Activated CD4-positive, alpha-beta T cell treated with anti-CD3 and anti-CD28 coated beads for 4 hours (primary cell): Measurements from ENCODE around the gene RAB39B.
"Not testable (repeated sequence)": the region's sequence is repeated elsewhere in the genome, so short reads cannot be mapped to it uniquely, and the experiment has no call there.

Source experiments
- DNase-seq, 2 donors: peaks; one replicate each; pipeline ENCODE4 v3.0.0-alpha.2; 2020

Gene RAB39B

GRCh38 chrX:155263854-155264628 lies at the start of gene RAB39B:
RAB39B (minus strand) TSS chrX:155264491; CDS start chrX:155264288, 203 bp downstream.
- peak; percentile 70 for DNase-seq

DNA sequence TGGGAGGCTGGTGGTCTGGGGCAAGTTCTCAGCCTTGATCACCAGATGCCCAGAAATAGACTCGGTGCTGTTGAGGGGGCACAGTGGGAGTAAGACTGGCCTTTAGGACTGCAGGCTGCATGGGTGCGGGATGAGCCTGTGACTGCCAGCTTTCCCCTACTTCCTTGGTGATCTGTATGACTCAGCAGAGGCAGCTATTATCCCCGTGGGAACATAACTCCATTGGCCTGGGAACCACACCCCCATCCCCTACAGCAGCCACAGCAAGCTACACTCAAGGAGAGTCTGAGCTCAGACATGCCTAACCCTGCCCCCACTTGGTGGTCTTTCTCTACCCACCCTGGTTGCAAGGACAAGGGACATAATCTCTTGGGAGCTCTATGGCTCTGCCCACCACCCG lies 49.5 kb upstream of the RAB39B start:
- no peak for DNase-seq

- no peak for DNase-seq
These were observed 29.5 kb upstream of the RAB39B start for GRCh38 chrX:155293771-155294170.

DNA sequence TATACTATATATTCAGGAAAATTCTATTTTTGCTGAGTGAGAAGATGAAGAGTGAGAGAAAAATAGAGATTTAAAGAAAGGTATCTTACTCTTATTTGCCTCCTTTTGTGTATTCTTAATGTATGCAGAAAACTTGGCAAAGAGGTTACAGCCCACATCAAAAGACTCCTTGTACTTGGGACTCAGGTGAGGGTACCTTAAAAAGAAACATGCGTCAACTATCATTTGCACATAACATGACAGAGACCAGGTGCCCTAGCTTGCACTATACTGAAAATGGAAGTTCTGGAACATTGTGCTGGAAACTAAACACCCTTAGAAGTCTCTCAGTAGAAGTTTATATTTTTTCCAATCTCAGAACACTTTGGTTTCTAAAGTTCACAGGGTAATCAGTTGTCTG lies 15.6 kb upstream of the RAB39B start:
- no peak for DNase-seq

DNA sequence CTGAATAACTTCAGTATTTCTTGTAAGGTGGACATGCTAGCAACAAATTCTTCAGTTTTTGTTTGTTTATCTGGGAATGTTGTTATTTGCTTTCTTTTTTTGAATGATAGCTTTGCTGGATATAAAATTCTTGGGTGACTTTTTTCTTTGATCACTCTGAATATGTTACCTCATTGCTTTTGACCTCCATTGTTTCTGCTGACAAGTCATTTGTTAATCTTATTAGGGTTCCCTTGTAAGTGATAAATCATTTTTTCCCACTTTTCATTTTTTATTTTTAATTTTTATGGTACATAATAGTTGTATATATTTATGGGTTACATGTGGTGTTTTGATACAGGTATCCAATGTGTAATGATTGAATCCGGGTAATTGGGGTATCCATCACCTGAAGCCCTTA lies 6.7 kb upstream of the RAB39B start:
- DNase-seq, result no peak

- DNase-seq, result not testable (repeated sequence)
These were observed 3.7 kb upstream of the RAB39B start for GRCh38 chrX:155267995-155268394.

DNA sequence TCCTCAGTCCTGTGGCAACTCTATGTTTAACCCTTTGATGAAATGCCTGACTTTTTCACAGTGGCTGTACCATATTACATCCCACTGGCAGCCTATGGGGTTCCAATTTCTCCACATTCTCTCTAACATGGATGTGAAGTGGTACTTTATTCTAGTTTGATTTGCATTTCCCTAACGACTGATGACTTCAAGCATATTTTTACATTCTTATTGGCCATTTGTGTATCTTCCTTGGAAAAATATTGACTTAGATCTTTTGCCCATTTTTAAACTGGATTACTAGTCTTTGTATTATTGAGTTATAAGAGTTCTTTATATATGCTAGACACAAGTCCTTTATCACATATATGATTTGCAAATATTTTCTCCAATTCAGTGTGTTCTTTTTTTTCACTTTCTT lies 2.1 kb upstream of the RAB39B start:
- DNase-seq, result no peak

DNA sequence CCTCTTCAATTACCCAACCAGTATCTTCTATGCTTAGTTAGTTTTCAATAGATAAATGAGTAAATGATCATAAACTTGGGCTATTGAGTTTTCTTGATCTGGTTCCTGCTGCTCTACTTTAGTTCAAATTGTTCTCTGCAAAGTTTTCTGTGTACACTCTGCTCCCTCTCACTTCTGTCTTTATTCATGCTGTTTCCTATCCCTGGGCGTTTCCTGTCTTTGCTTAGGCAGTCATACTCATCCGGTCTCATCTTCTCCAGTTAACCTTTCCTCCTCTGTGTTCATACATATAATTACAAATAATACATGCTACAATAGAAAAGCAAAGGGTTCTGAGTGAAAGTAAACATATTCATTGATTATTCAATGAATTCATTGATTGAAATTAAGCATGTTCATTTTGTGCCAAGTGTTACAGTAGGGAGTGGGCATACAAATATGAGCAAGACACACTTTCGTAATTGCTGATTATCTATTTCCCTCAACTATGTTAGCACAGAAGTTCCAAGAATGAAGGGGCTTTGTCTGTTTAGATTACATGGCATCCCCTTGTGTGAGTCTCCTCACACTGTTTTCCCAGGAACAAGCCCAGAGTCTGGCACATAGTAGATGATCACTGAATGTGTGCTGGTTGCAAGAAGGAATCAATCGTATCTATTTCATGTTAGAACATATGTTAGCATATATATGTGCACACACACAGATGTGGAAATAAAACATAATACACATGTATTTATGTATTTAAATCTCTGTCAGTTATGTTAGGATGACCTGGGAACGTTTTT lies 1.1 kb downstream of the RAB39B start:
- no peak for DNase-seq

DNA sequence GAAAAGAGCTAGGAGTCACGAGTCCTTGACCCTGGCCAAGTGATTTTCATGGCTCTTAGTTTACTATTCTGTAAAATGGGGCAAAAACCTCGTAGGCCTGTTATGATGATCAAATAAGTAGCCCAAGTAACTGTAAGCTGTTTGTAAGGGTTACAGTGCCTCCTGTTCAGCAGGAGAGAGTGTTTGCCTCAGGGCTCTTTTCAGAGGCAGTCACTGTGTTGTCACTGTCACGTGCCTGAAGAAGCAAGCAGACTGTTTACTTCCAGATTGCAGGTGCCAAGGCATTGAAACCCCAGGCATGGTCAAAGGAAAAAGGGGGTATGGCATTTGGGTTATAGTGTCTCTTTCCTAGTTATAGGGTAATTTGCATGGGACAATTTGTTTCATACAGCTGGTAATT lies 4.5 kb downstream of the RAB39B start:
- DNase-seq, result no peak

DNA sequence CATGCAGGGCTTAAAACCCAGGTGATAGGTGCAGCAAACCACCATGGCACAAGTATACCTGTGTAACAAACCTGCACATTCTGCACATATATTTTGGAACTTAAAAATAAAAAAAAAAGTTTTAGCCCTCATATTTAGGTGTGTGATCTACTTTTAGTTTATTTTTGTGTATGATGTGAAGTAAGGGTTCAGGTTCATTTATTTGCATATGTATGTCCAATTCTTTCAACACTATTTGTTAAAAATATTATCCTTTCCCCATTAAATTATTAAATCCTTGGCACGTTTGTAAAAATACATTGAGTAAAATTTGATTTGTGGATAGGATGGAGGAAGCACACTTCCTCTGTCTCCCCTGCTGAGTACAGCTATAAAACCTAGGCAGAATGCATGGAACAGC lies 12.9 kb downstream of the RAB39B start:
- no peak for DNase-seq

DNA sequence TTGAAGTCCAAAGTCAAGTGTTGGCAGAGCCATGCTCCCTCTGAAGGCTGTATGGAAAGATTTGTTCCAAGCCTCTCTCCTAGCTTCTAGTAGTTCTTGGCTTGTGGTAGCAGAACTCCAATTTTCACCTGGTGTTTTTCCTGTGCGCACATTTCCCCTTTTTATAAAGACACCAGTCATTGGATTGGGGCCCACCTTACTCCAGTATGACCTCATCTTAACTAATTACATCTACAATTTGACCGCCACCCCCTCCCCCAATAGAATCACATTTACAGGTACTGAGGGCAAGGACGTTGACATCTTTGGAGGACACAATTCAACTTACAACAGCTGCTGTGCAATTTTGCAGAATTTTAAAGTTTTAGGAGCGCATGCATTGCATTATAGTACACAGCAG lies 16.8 kb downstream of the RAB39B start:
- no peak for DNase-seq

DNA sequence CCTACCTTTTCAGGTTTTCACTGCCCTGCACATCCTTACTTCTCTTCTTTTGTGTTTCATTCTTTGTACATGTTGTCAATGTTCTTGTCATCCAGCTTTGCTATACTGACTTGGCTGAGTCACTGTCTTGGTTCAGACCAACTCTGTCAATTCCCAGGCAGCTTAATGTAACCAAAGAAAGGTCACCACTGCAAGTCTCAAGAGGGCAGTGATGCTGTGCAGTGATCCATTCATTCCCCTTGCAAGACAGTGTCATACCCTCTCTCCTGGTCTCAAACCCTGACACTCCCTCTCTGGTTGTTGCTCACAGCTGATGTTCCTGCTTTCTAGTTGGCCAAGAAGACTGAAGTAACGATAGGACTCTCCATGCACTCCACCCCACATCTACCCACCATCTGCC lies 17.5 kb downstream of the RAB39B start:
- no peak for DNase-seq

GRCh38 chrX:155242300-155242699 lies 22.0 kb downstream of the RAB39B start:
- no peak for DNase-seq

GRCh38 chrX:155237719-155238118 lies 26.6 kb downstream of the RAB39B start:
- no peak for DNase-seq

GRCh38 chrX:155235891-155236290 lies 28.4 kb downstream of the RAB39B start:
- no peak for DNase-seq

DNA sequence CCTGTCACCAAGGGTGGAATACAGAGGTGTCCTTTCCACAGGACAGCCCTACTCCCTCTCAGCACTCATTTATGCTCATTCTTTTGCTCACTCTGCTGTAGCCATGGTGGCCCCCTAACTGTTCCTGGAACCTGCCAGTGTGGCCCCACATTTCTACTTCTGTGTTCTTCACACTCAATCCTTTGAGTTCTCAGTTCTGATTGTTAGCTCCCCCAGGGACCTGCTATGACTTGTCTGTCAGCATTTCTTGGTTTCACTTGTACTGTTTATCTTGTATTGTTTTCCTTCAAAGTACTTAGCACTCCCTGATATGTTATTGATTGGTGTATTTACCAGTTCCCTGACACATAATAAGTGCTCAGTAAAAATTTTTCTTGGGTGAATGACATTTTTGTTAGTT lies 33.1 kb downstream of the RAB39B start:
- no peak for DNase-seq

DNA sequence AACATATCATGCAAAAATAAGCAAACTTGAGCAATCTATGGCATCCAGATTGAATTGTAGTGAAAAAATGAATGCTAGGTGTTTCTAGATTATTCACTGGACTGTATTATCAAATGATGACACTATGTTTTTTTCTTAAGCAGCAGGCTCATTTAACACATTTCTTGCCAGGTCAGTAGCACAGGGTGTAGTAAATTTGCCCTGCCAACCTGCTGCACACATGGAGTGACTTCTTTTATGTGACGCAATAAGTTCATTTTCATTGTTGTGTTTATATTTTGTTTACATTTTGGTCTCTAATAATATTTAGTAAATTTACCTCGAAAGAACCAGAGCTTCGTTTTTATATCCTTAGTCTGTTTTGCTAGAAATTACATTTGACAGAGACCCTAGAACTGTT lies 38.5 kb downstream of the RAB39B start:
- no peak for DNase-seq

DNA sequence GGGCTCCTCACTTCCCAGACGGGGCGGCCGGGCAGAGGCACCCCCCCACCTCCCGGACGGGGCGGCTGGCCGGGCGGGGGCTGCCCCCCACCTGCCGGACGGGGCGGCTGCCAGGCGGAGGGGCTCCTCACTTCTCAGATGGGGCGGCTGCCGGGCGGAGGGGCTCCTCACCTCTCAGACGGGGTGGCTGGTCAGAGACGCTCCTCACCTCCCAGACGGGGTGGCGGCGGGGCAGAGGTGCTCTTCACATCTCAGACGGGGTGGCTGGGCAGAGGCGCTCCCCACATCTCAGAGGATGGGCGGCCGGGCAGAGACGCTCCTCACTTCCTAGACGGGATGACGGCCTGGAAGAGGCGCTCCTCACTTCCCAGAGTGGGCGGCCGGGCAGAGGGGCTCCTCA lies 40.5 kb downstream of the RAB39B start:
- not testable (repeated sequence) for DNase-seq

GRCh38 chrX:155221351-155221750 lies 42.9 kb downstream of the RAB39B start:
- no peak for DNase-seq

- no peak for DNase-seq
These were observed 45.5 kb downstream of the RAB39B start for GRCh38 chrX:155218777-155219176.

- DNase-seq, result no peak
These were observed 47.3 kb downstream of the RAB39B start for GRCh38 chrX:155216940-155217440.

DNA sequence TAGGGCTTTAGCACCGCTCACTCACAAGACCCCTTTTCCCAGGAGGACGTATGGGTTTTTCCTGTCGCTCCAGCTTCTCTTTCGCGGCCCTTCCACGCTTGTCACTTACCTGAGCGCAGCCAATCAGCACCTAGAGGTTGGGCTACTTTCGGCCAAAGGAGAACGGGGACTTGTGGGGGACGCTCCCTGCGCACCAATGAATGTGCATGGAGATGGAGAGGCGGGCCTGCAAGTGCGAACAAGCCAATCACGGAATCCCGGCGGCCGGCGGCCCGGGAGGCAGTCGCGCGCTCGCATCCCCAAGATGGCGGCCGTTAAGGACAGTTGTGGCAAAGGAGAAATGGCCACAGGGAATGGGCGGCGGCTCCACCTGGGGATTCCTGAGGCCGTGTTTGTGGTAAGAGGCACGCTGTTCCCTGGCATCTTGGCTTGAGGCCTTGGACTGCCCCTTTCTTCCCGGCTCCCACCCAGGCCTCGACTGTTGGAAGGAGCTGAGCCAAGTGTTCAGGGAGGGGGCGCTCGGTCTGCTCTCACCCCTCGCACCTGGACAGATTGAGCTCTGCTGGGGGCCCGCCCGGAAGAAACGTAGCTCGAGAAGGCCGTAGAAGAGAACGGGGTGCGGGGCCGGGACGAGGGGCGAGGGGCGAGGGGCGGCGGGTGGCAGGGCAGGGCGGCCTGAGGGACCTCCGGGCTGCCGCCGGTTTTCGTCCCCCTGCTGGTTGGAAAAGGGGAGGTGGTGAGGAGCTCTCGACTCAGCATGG lies 47.9 kb downstream of the RAB39B start, which contains the start of gene VBP1:
VBP1 (plus strand) TSS at position 282 of the 761 bp plus-strand sequence; CDS start at position 305, 23 bp downstream.
- DNase-seq, result peak; percentile 78 to 84
